Fibroblast of peridontal ligament (primary cell): ENCODE data around the gene ARID1B.

Source experiments
- DNase-seq: peaks from one replicate; pipeline ENCODE4 v3.0.0-alpha.2; 2010; ENCODE audit errors: extremely low read depth

ARID1B gene

GRCh38 chr6:157097255-157097955 is 320.2 kb downstream of the ARID1B start:
- DNase-seq = no peak

GRCh38 chr6:157098999-157099398 is 321.8 kb downstream of the ARID1B start:
- DNase-seq = no peak

- no peak for DNase-seq
Observed at GRCh38 chr6:157099912-157100593, 322.9 kb downstream of the ARID1B start.

GRCh38 chr6:157101166-157101565 is 324.0 kb downstream of the ARID1B start:
- peak; percentile 60 for DNase-seq

- no peak for DNase-seq
Observed at GRCh38 chr6:157104803-157105202, 327.6 kb downstream of the ARID1B start.

- peak; percentile 34 for DNase-seq
Observed at GRCh38 chr6:157106487-157106886, 329.3 kb downstream of the ARID1B start.

GRCh38 chr6:157107571-157107914 is 330.4 kb downstream of the ARID1B start:
- no peak for DNase-seq

GRCh38 chr6:157107915-157108651 is 330.9 kb downstream of the ARID1B start:
- DNase-seq = peak; percentile 97

GRCh38 chr6:157108923-157109322 is 331.7 kb downstream of the ARID1B start:
- DNase-seq = no peak

- DNase-seq = peak; percentile 47
Observed at GRCh38 chr6:157110607-157111006, 333.4 kb downstream of the ARID1B start.

GRCh38 chr6:157113389-157113788 is 336.2 kb downstream of the ARID1B start:
- DNase-seq = no peak

GRCh38 chr6:157116426-157116825 is 339.2 kb downstream of the ARID1B start:
- DNase-seq = no peak

GRCh38 chr6:157117431-157118095 is 340.4 kb downstream of the ARID1B start:
- DNase-seq = no peak

GRCh38 chr6:157119502-157120027 is 342.4 kb downstream of the ARID1B start:
- no peak for DNase-seq

- DNase-seq = no peak
Observed at GRCh38 chr6:157120534-157121232, 343.5 kb downstream of the ARID1B start.

- no peak for DNase-seq
Observed at GRCh38 chr6:157121897-157122296, 344.7 kb downstream of the ARID1B start.

GRCh38 chr6:157123234-157123633 is 346.1 kb downstream of the ARID1B start:
- DNase-seq = no peak

GRCh38 chr6:157124485-157125254 is 347.5 kb downstream of the ARID1B start:
- DNase-seq = no peak

GRCh38 chr6:157125531-157125930 is 348.4 kb downstream of the ARID1B start:
- DNase-seq = no peak
